H1 (cell line): ENCODE measurements around the gene DCLK1. TPM values are rescaled to one million over a fixed set of nuclear protein-coding genes. Genes with fewer than 3 reads are reported as not detected.

Source experiments
- CTCF ChIA-PET: fragments of 300-600 bp; sonication (Branson Sonifier 250); formaldehyde crosslinking; loops from one replicate; lab custom pipeline; 2021; ENCODE audit not compliant: partially characterized antibody; lab: Charles Lee
- POLR2A ChIA-PET: fragments of 300-600 bp; sonication (Branson Sonifier 250); formaldehyde crosslinking; loops from one replicate; lab custom pipeline; 2021; ENCODE audit warnings: inconsistent platforms; ENCODE audit not compliant: partially characterized antibody; lab: Charles Lee
- DNase-seq, 2 experiments: peaks; one replicate each; pipeline versions ENCODE4 v3.0.0 to v3.0.0-alpha.2; 2010 to 2022; ENCODE audit warnings: low spot score in 2 of 2, low read depth in 1 of 2, mixed read lengths in 1 of 2
- FAIRE-seq: peaks from 2 replicates; lab custom pipeline; 2011; peaks lifted over from hg19 to GRCh38; lab: Jason Lieb, UNC
- H2AFZ ChIP-seq: 2 replicates; pipeline ENCODE4 v1.8.1; 2012; ENCODE audit warnings: low read length, inconsistent platforms
- H2AK5ac ChIP-seq: 2 replicates; pipeline ENCODE4 v1.6.1; 2013; ENCODE audit warnings: low read depth, low read length
- H2BK120ac ChIP-seq: replicated peaks from 2 replicates; pipeline ENCODE3; 2013; ENCODE audit warnings: low read depth, low read length, inconsistent platforms
- H2BK12ac ChIP-seq: 2 replicates; pipeline ENCODE4 v1.6.1; 2013; ENCODE audit warnings: low read depth, low read length
- H2BK15ac ChIP-seq: 2 replicates; pipeline ENCODE4 v1.6.1; 2013; ENCODE audit warnings: low read length
- H2BK20ac ChIP-seq: 2 replicates; pipeline ENCODE4 v1.6.1; 2013; ENCODE audit warnings: low read length
- H2BK5ac ChIP-seq: 2 replicates; pipeline ENCODE4 v1.6.1; 2013; ENCODE audit warnings: low read depth, low read length
- H3K14ac ChIP-seq: 2 replicates; pipeline ENCODE4 v1.6.1; 2013; ENCODE audit warnings: inconsistent platforms; ENCODE audit not compliant: insufficient read length
- H3K18ac ChIP-seq: 2 replicates; pipeline ENCODE4 v1.6.1; 2013; ENCODE audit warnings: low read length; ENCODE audit errors: extremely low read depth
- H3K23ac ChIP-seq: 2 replicates; pipeline ENCODE4 v1.6.1; 2013; ENCODE audit warnings: inconsistent platforms; ENCODE audit not compliant: insufficient read length
- H3K23me2 ChIP-seq: 2 replicates; pipeline ENCODE4 v1.6.1; 2013; ENCODE audit warnings: low read depth, low read length
- H3K27ac ChIP-seq: 2 replicates; pipeline ENCODE4 v1.6.1; 2011; ENCODE audit warnings: low read depth, low read length, inconsistent platforms
- H3K27me3 ChIP-seq, 4 experiments: replicated peaks in 1 of 4; 1 replicate in 1 of 4; 2 replicates in 3 of 4; pipeline versions ENCODE4 v1.6.1 to v1.8.1; 2011 to 2013; ENCODE audit warnings: low read length in 3 of 4, mild to moderate bottlenecking in 3 of 4, inconsistent platforms in 2 of 4, mixed read lengths in 2 of 4, moderate library complexity in 1 of 4; ENCODE audit not compliant: control insufficient read depth in 3 of 4, insufficient read depth in 3 of 4; ENCODE audit errors: extremely low read depth in 1 of 4
- H3K36me3 ChIP-seq, 4 experiments: 2 replicates each; pipeline versions ENCODE4 v1.6.1 to v1.8.1; 2011 to 2013; ENCODE audit warnings: mild to moderate bottlenecking in 4 of 4, low read length in 3 of 4, moderate library complexity in 2 of 4, control low read depth in 1 of 4, inconsistent platforms in 1 of 4; ENCODE audit not compliant: insufficient read depth in 4 of 4, control insufficient read depth in 2 of 4
- H3K4ac ChIP-seq: replicated peaks from 2 replicates; pipeline ENCODE3; 2013; ENCODE audit warnings: low read length, low read depth, mixed read lengths, inconsistent platforms; ENCODE audit not compliant: insufficient read length
- H3K4me1 ChIP-seq, 4 experiments: replicated peaks in 1 of 4; 1 replicate in 1 of 4; 2 replicates in 3 of 4; pipeline versions ENCODE4 v1.6.1 to v1.8.1; 2011 to 2013; ENCODE audit warnings: low read length in 3 of 4, inconsistent platforms in 2 of 4, mixed read lengths in 1 of 4; ENCODE audit not compliant: insufficient read depth in 4 of 4, control insufficient read depth in 3 of 4
- H3K4me2 ChIP-seq, 2 experiments: 2 replicates each; pipeline versions ENCODE4 v1.6.1 to v1.8.1; 2011 to 2013; ENCODE audit warnings: low read depth in 2 of 2, low read length in 2 of 2, control low read depth in 1 of 2, inconsistent platforms in 1 of 2, mild to moderate bottlenecking in 1 of 2; ENCODE audit not compliant: insufficient read depth in 1 of 2
- H3K4me3 ChIP-seq, 4 experiments: fragments of 200-600, 300-600 bp in 1 of 4; sonication (generic), shearing (Covaris generic), sonication (Bioruptor Twin) in 1 of 4; 2 replicates each; pipeline versions ENCODE4 v1.5.1 to v1.8.1; 2011 to 2016; ENCODE audit warnings: low read length in 4 of 4, low read depth in 3 of 4, control low read depth in 2 of 4, inconsistent platforms in 2 of 4, mild to moderate bottlenecking in 2 of 4, mixed read lengths in 1 of 4, moderate library complexity in 1 of 4; ENCODE audit not compliant: insufficient read depth in 2 of 4; ENCODE audit errors: extremely low read depth in 1 of 4
- H3K56ac ChIP-seq: replicated peaks from 2 replicates; pipeline ENCODE3; 2013; ENCODE audit warnings: low read depth, mild to moderate bottlenecking, mixed read lengths, low read length, inconsistent platforms; ENCODE audit not compliant: insufficient read length
- H3K79me1 ChIP-seq: 2 replicates; pipeline ENCODE4 v1.6.1; 2013; ENCODE audit warnings: low read depth, low read length, control low read depth
- H3K79me2 ChIP-seq, 2 experiments: 2 replicates each; pipeline versions ENCODE4 v1.6.1 to v1.8.1; 2012 to 2013; ENCODE audit warnings: low read length in 2 of 2, mild to moderate bottlenecking in 2 of 2, inconsistent platforms in 1 of 2; ENCODE audit not compliant: insufficient read depth in 2 of 2, control insufficient read depth in 1 of 2
- H3K9ac ChIP-seq, 4 experiments: replicated peaks in 1 of 4; 1 replicate in 1 of 4; 2 replicates in 3 of 4; pipeline versions ENCODE4 v1.6.1 to v1.8.1; 2011 to 2013; ENCODE audit warnings: low read depth in 3 of 4, low read length in 3 of 4, control low read depth in 2 of 4, mild to moderate bottlenecking in 2 of 4, moderate library complexity in 2 of 4, inconsistent platforms in 1 of 4; ENCODE audit errors: extremely low read depth in 1 of 4
- H3K9me3 ChIP-seq, 2 experiments: 2 replicates each; pipeline versions ENCODE4 v1.6.1 to v1.8.1; 2012 to 2013; ENCODE audit warnings: mild to moderate bottlenecking in 2 of 2, moderate library complexity in 2 of 2, control low read depth in 1 of 2, inconsistent platforms in 1 of 2, low read depth in 1 of 2, low read length in 1 of 2, mixed read lengths in 1 of 2; ENCODE audit not compliant: insufficient read depth in 2 of 2
- H4K20me1 ChIP-seq, 2 experiments: replicated peaks in 1 of 2; 2 replicates each; pipeline versions ENCODE3 to v1.8.1; 2011 to 2013; ENCODE audit warnings: inconsistent platforms in 2 of 2, low read length in 2 of 2, mild to moderate bottlenecking in 1 of 2; ENCODE audit not compliant: insufficient read depth in 2 of 2, control insufficient read depth in 1 of 2
- H4K5ac ChIP-seq: 2 replicates; pipeline ENCODE4 v1.6.1; 2013; ENCODE audit warnings: low read length, low read depth, mixed read lengths, inconsistent platforms; ENCODE audit not compliant: insufficient read length
- H4K8ac ChIP-seq: 2 replicates; pipeline ENCODE4 v1.8.0; 2013; ENCODE audit warnings: mild to moderate bottlenecking, moderate library complexity, low read length, inconsistent platforms; ENCODE audit not compliant: insufficient read depth; ENCODE audit errors: extremely low read depth
- H4K91ac ChIP-seq: replicated peaks from 2 replicates; pipeline ENCODE3; 2013; ENCODE audit warnings: low read length, mixed read lengths, inconsistent platforms; ENCODE audit not compliant: insufficient read length
- ATF3 ChIP-seq: IDR thresholded peaks from 2 replicates; pipeline ENCODE4 v1.6.1; 2011; ENCODE audit warnings: low read depth, mild to moderate bottlenecking, low read length; ENCODE audit not compliant: insufficient read depth
- EZH2 ChIP-seq: fragments of 200-600 bp; sonication (generic); IDR thresholded peaks from 2 replicates; pipeline ENCODE4 v1.7.1; 2012; ENCODE audit warnings: low read depth, mild to moderate bottlenecking, moderate library complexity, low read length, inconsistent platforms; ENCODE audit not compliant: severe bottlenecking
- GTF2F1 ChIP-seq: IDR thresholded peaks from 2 replicates; pipeline ENCODE4 v1.6.1; 2012; ENCODE audit warnings: low read depth, low read length, improper control_type of control experiment, borderline replicate concordance
- KDM4A ChIP-seq: IDR thresholded peaks from one replicate; pipeline ENCODE4 v1.7.1; 2012; ENCODE audit warnings: low read depth, mild to moderate bottlenecking, moderate library complexity, low read length, inconsistent platforms; ENCODE audit not compliant: severe bottlenecking
- MAX ChIP-seq: IDR thresholded peaks from 2 replicates; pipeline ENCODE4 v1.6.1; 2012; ENCODE audit warnings: inconsistent platforms
- RNF2 ChIP-seq: fragments of 200-900, 300-1000 bp; sonication (generic); IDR thresholded peaks from 2 replicates; pipeline ENCODE4 v1.7.1; 2016; ENCODE audit warnings: borderline replicate concordance, low read depth, mild to moderate bottlenecking, antibody characterized with exemption, low read length; ENCODE audit not compliant: poor library complexity, severe bottlenecking; ENCODE audit errors: missing control alignments
- SIRT6 ChIP-seq: IDR thresholded peaks from one replicate; pipeline ENCODE4 v1.7.1; 2012; ENCODE audit warnings: low read length, inconsistent platforms
- TAF1 ChIP-seq: IDR thresholded peaks from 2 replicates; pipeline ENCODE4 v1.6.1; 2011; ENCODE audit warnings: mild to moderate bottlenecking, low read depth, low read length
- TBP ChIP-seq: IDR thresholded peaks from 2 replicates; pipeline ENCODE4 v1.6.1; 2011; ENCODE audit warnings: low read depth, low read length, improper control_type of control experiment
- whole genome bisulfite sequencing, 2 experiments: shearing (Covaris generic) in 1 of 2; methylation state at CpG; one replicate each; pipeline versions ENCODE4 v1.1.6 to v1.1.7; 2013 to 2015; ENCODE audit warnings: low lambda C conversion rate in 2 of 2, mixed read lengths in 2 of 2, inconsistent platforms in 1 of 2, low coverage in 1 of 2, missing lambda C conversion rate in 1 of 2; ENCODE audit not compliant: insufficient replicate concordance in 2 of 2, insufficient coverage in 1 of 2, insufficient read length in 1 of 2; ENCODE audit errors: extremely low coverage in 1 of 2, missing lambda C conversion rate in 1 of 2; 5-methylcytosine and 5-hydroxymethylcytosine counted together
- polyA plus RNA-seq, 7 experiments: library from polyadenylated mRNA; depleted of rRNA in 3 of 7; stranded (reverse) in 5 of 7; unstranded in 2 of 7; fragments of >200 nt in 5 of 7; fragments of 200-250 nt in 2 of 7; gene quantifications; 1 replicate in 5 of 7; 2 replicates in 1 of 7; 4 replicates in 1 of 7; pipeline versions ENCODE4 v1.2.1 to v1.2.3, GENCODE V29; 2011 to 2013; ENCODE audit warnings: missing spikeins in 2 of 7, mixed read lengths in 2 of 7
- total RNA-seq: library from RNA; stranded (reverse); fragmentation: NEBNext Ultra II Directional; extraction: Animal tissue kit (Norgen Biotek cat#: 25700); gene quantifications from 2 replicates; pipeline ENCODE4 v1.2.1, GENCODE V29; 2021

DCLK1 gene
- total and polyA plus RNA-seq, 2 of the 8 experiments (the other 6 are each of a cell fraction or from before 2014, with no cell fraction given) = 22.8 to 41.0 TPM

GRCh38 chr13:35987572-35988513 lies 143.3 kb downstream of the DCLK1 start:
- H3K79me1 ChIP-seq = no peaks in the 10 kb centered on the region
- 0 out of 2 replicates have a peak overlapping the region, but pooled peaks have one; percentile 43 for H2BK20ac ChIP-seq
- no peak overlapping the region for H3K14ac ChIP-seq
- H2BK120ac ChIP-seq = peak overlapping the region; percentile 76
- CTCF ChIA-PET = interaction anchor here (0.8 to 1.7 kb wide), 7 partner anchors 8 to 275 kb away, joined by 3 to 12 read pairs (median 3); no protein-coding TSS in a partner anchor
- H3K9ac ChIP-seq = no peak overlapping the region
- POLR2A ChIA-PET = interaction anchor here (0.6 to 1.5 kb wide), 3 partner anchors 9 to 828 kb away, joined by 3 read pairs; no protein-coding TSS in a partner anchor
- no peak overlapping the region for H3K56ac ChIP-seq
- H4K20me1 ChIP-seq = no peaks in the 10 kb centered on the region
- H3K4me1 ChIP-seq = peaks cover 15 to 49% (median 27%) of the 10 kb centered on the region in 4 experiments
- peak overlapping the region; percentile 59 to 64 for H3K4me2 ChIP-seq
- H3K27me3 ChIP-seq = no peaks in the 10 kb centered on the region
- H2BK5ac ChIP-seq = peak overlapping the region; percentile 82; the same call in 1 of the 2 replicates
- no peak overlapping the region for H3K23ac ChIP-seq
- DNase-seq = peak in 1 of 2 experiments; percentile 72
- H2AK5ac ChIP-seq = no peak overlapping the region
- H3K18ac ChIP-seq = peak overlapping the region; percentile 72
- H2BK12ac ChIP-seq = peak overlapping the region; percentile 94; the same call in 1 of the 2 replicates
- peak overlapping the region in 2 of 4 experiments; percentile 6 to 39; a peak in 3 of 8 replicates for H3K4me3 ChIP-seq
- H4K91ac ChIP-seq = peak overlapping the region; percentile 82
- no peaks in the 10 kb centered on the region for H3K36me3 ChIP-seq
- H3K23me2 ChIP-seq = no peaks in the 10 kb centered on the region
- peak overlapping the region; percentile 11 for H3K4ac ChIP-seq
- H2BK15ac ChIP-seq = 0 out of 2 replicates have a peak overlapping the region, but pooled peaks have one; percentile 53
- no peak overlapping the region; the same call in 1 of the 2 replicates for H4K8ac ChIP-seq
- H3K27ac ChIP-seq = peak overlapping the region; percentile 44; the same call in 1 of the 2 replicates
- H3K79me2 ChIP-seq = no peaks in the 10 kb centered on the region
- WGBS, 2 experiments = 20% methylated on average over 18 of the region's 19 CpGs; no CpG with 5 or more reads in 1 of the 2 experiments
- peak overlapping the region; percentile 39 for H4K5ac ChIP-seq
- peak; percentile 45 for FAIRE-seq
- no peaks in the 10 kb centered on the region for H3K9me3 ChIP-seq
- no peak overlapping the region for H2AFZ ChIP-seq
- TF ChIP-seq TBP (0 out of 2 replicates have a peak, but pooled peaks have one; percentile 5), TAF1 (no peak), SIRT6 (no peak), GTF2F1 (no peak), EZH2 (no peak), KDM4A (peak; percentile 26), MAX (peak; percentile 37; the same call in 1 of the 2 replicates), RNF2 (no peak), ATF3 (no peak)
